GM23338 (cell line): ENCODE measurements around the gene C12orf43. TPM values are rescaled to one million over a fixed set of nuclear protein-coding genes. Genes with fewer than 3 reads are reported as not detected.

Source experiments
- ATAC-seq: fragments of 200-7000 bp; cut with Tn5 transposase; 3 replicates; pipeline ENCODE4 v1.9.1; 2020
- DNase-seq: peaks from one replicate; pipeline ENCODE4 v3.0.0-alpha.2; 2015; ENCODE audit warnings: low spot score
- H2AFZ ChIP-seq: fragments of 200-600 bp; sonication (generic); 2 replicates; pipeline ENCODE4 v1.8.0; 2016; ENCODE audit warnings: antibody characterized with exemption, mild to moderate bottlenecking, moderate library complexity
- H3F3A ChIP-seq: fragments of 200-600 bp; sonication (generic); replicated peaks from 2 replicates; pipeline ENCODE4 v1.8.0; 2017; ENCODE audit warnings: antibody characterized with exemption, mixed run types, low read depth
- H3K27ac ChIP-seq: fragments of 200-600 bp; sonication (generic); 2 replicates; pipeline ENCODE4 v1.6.1; 2016; ENCODE audit warnings: low read depth
- H3K27me3 ChIP-seq: fragments of 200-600 bp; sonication (generic); 2 replicates; pipeline ENCODE4 v1.8.0; 2016; ENCODE audit warnings: mild to moderate bottlenecking, mixed run types, moderate library complexity; ENCODE audit not compliant: insufficient read depth
- H3K36me3 ChIP-seq: fragments of 200-600 bp; sonication (generic); 2 replicates; pipeline ENCODE4 v1.8.0; 2016; ENCODE audit warnings: mild to moderate bottlenecking; ENCODE audit not compliant: insufficient read depth
- H3K4me1 ChIP-seq: fragments of 200-600 bp; sonication (generic); 2 replicates; pipeline ENCODE4 v1.8.0; 2016; ENCODE audit warnings: mild to moderate bottlenecking, moderate library complexity; ENCODE audit not compliant: insufficient read depth
- H3K4me2 ChIP-seq: fragments of 200-600 bp; sonication (generic); 2 replicates; pipeline ENCODE4 v1.7.1; 2017; ENCODE audit warnings: mixed run types
- H3K4me3 ChIP-seq: fragments of 200-600 bp; sonication (generic); 2 replicates; pipeline ENCODE4 v1.6.1; 2016; ENCODE audit warnings: mixed run types
- H3K79me2 ChIP-seq: fragments of 200-600 bp; sonication (generic); replicated peaks from 2 replicates; pipeline ENCODE4 v1.8.0; 2017; ENCODE audit warnings: mild to moderate bottlenecking; ENCODE audit not compliant: insufficient read depth
- H3K9me2 ChIP-seq: fragments of 200-600 bp; sonication (generic); 2 replicates; pipeline ENCODE4 v1.8.0; 2017; ENCODE audit not compliant: insufficient read depth
- H4K20me1 ChIP-seq: fragments of 200-600 bp; sonication (generic); replicated peaks from 2 replicates; pipeline ENCODE4 v1.8.0; 2017; ENCODE audit warnings: mild to moderate bottlenecking; ENCODE audit not compliant: insufficient read depth
- H3K27ac Mint-ChIP-seq: 2 replicates; pipeline ENCODE4 v1.8.0; 2020; ENCODE audit warnings: inconsistent platforms, mild to moderate bottlenecking, moderate library complexity, mixed read lengths
- H3K27me3 Mint-ChIP-seq: 3 replicates; pipeline ENCODE4 v1.8.0; 2022; ENCODE audit warnings: low read depth, mild to moderate bottlenecking, moderate library complexity, mixed read lengths, inconsistent platforms; ENCODE audit not compliant: insufficient read depth, poor library complexity
- H3K36me3 Mint-ChIP-seq: 3 replicates; pipeline ENCODE4 v1.8.0; 2021; ENCODE audit warnings: low read depth, mild to moderate bottlenecking, inconsistent platforms, moderate library complexity, mixed read lengths
- H3K4me1 Mint-ChIP-seq: 3 replicates; pipeline ENCODE4 v1.8.0; 2020; ENCODE audit warnings: mild to moderate bottlenecking, inconsistent platforms, mixed read lengths
- H3K4me3 Mint-ChIP-seq: 3 replicates; pipeline ENCODE4 v1.8.0; 2021; ENCODE audit warnings: moderate library complexity, mild to moderate bottlenecking, inconsistent platforms, mixed read lengths
- H3K9me3 Mint-ChIP-seq: 3 replicates; pipeline ENCODE4 v1.8.0; 2020; ENCODE audit warnings: moderate library complexity, mild to moderate bottlenecking, inconsistent platforms, mixed read lengths
- CREB1 ChIP-seq: fragments of 250-450 bp; sonication (Bioruptor Pico); IDR thresholded peaks from 2 replicates; pipeline ENCODE4 v1.5.0; 2020; ENCODE audit warnings: low read depth, mild to moderate bottlenecking, moderate library complexity
- EZH2 ChIP-seq: fragments of 200-600 bp; sonication (generic); IDR thresholded peaks from one replicate; pipeline ENCODE4 v1.8.0; 2017; ENCODE audit warnings: antibody characterized with exemption, mild to moderate bottlenecking, low read depth; ENCODE audit not compliant: unreplicated experiment
- EZH2phosphoT487 ChIP-seq: fragments of 200-600 bp; sonication (generic); IDR thresholded peaks from one replicate; pipeline ENCODE4 v1.8.1; 2018; ENCODE audit warnings: antibody characterized with exemption; ENCODE audit not compliant: unreplicated experiment
- JUNB ChIP-seq: IDR thresholded peaks from one replicate; pipeline ENCODE4 v1.6.1; 2016; ENCODE audit warnings: antibody characterized with exemption; ENCODE audit not compliant: unreplicated experiment
- NANOG ChIP-seq: IDR thresholded peaks from 2 replicates; pipeline ENCODE4 v1.6.1; 2016; ENCODE audit warnings: antibody characterized with exemption, borderline replicate concordance
- POLR2AphosphoS5 ChIP-seq: IDR thresholded peaks from 2 replicates; pipeline ENCODE4 v1.6.1; 2016; ENCODE audit warnings: antibody characterized with exemption, low read depth
- STAT1 ChIP-seq: IDR thresholded peaks from one replicate; pipeline ENCODE4 v1.6.1; 2016; ENCODE audit warnings: antibody characterized with exemption; ENCODE audit not compliant: unreplicated experiment
- polyA plus RNA-seq: library from polyadenylated mRNA; unstranded; fragments of >200 nt; fragmentation: Nextera tagmentation; extraction: Ambion mirVana; gene quantifications from 2 replicates; pipeline ENCODE4 v1.2.1, GENCODE V29; 2016
- total RNA-seq: library from RNA; depleted of rRNA; stranded (reverse); fragments of >200 nt; shearing (Covaris generic); gene quantifications from 2 replicates; pipeline ENCODE4 v1.2.3, GENCODE V29; 2014
- TF ChIP-seq, protein P1 (sequence below), 2 experiments: fragments of 200-600 bp in 1 of 2; sonication (generic) in 1 of 2; conservative IDR thresholded peaks; 2 replicates each; pipeline versions ENCODE4 v1.5.1 to v1.6.1; 2016 to 2017; ENCODE audit warnings: antibody characterized with exemption in 2 of 2, low read depth in 2 of 2, mild to moderate bottlenecking in 2 of 2, moderate library complexity in 1 of 2
- TF ChIP-seq, protein P2 (sequence below): IDR thresholded peaks from 2 replicates; pipeline ENCODE4 v1.6.1; 2016; ENCODE audit warnings: antibody characterized with exemption

The C12orf43 gene
- total and polyA plus RNA-seq, 2 experiments from 2014 or later, result 15.2 to 20.7 TPM

DNA sequence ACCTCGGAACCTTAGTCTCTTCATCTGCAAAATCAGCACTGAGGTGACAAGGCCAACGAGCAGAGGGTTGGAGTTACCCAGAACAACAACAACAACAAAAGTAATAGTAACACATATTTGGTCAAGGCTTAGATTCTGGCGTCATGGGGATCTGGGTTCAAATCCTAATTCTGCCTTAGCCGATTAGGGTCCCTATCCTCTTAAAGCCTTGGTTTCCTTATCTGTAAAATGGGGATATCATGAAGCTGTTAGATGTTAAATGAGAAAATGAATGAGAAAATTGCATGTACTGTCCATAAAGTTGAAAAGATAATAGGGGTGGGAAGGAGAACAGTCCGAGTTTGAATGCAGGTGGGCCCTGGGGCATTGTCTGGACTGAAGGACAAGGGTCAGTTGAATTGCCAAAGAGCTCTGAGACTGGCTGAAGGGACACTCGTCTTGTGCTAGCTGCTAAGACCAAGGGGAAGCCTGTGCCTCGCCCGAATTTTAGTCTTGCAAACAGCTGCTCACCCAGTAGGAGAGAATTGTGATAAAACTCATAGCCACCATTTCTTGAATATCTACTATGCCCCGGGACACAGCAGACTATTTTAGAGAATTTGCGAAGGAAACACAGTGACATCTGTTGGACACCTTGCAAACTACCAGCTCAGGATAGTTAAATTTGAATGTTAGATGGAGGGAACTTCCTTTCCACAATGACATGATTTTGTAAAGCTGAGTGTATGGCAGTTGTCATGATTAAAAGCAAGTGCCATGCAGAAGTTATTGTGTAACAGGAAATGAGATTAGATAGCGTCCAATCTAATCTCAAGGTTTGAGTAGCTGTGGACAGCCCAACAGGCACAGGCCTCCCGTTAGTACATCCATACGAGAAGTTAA lies 44.7 kb downstream of the C12orf43 start:
- Histone ChIP-seq H3K4me2 (no peak overlapping the region), H3K36me3 (no peaks in the 10 kb centered on the region), H3K79me2 (no peaks in the 10 kb centered on the region), H3F3A (0 out of 2 replicates have a peak, but pooled peaks cover 2% of the 10 kb centered on the region), H3K27me3 (no peaks in the 10 kb centered on the region), H3K9me2 (no peaks in the 10 kb centered on the region), H2AFZ (no peak overlapping the region), H3K4me1 (no peaks in the 10 kb centered on the region; the same call in 1 of the 2 replicates), H4K20me1 (no peaks in the 10 kb centered on the region), H3K27ac (no peak overlapping the region), H3K4me3 (no peak overlapping the region)
- Mint-ChIP-seq H3K27ac (no peak overlapping the region), H3K36me3 (no peaks in the 10 kb centered on the region), H3K4me1 (peaks cover 16% of the 10 kb centered on the region), H3K9me3 (no peaks in the 10 kb centered on the region), H3K4me3 (no peak overlapping the region), H3K27me3 (peaks cover 8% of the 10 kb centered on the region)
- TF ChIP-seq EZH2, result no peak
- TF ChIP-seq EZH2phosphoT487, result no peak
- TF ChIP-seq, protein P1, sequence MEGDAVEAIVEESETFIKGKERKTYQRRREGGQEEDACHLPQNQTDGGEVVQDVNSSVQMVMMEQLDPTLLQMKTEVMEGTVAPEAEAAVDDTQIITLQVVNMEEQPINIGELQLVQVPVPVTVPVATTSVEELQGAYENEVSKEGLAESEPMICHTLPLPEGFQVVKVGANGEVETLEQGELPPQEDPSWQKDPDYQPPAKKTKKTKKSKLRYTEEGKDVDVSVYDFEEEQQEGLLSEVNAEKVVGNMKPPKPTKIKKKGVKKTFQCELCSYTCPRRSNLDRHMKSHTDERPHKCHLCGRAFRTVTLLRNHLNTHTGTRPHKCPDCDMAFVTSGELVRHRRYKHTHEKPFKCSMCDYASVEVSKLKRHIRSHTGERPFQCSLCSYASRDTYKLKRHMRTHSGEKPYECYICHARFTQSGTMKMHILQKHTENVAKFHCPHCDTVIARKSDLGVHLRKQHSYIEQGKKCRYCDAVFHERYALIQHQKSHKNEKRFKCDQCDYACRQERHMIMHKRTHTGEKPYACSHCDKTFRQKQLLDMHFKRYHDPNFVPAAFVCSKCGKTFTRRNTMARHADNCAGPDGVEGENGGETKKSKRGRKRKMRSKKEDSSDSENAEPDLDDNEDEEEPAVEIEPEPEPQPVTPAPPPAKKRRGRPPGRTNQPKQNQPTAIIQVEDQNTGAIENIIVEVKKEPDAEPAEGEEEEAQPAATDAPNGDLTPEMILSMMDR (conservative IDR thresholded peaks at IDR 0.05; ENCODE audit: low read depth in 2 of 2), result peak; percentile 78 to 87
- no peak for TF ChIP-seq POLR2AphosphoS5
- DNase-seq (peak; percentile 78), ATAC-seq (peak; percentile 58)

DNA sequence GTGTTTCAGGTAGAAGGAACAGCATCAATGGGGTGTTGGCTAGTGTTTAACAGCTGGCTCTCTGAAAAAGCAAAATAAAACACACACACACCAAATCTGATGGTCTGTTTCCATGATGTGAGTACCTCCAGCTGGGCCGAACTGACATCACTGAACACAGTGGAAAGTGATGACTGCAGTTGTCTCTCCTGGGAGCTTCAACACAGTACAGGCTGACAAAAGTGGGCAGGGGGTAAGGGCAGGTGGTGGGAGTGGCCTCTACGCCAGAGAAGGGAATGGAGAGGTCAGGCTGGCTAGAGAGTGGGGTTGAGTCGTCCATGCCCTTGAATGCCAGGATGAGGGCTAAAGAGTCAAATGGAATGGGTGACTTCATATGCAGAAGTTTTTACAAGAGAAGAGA lies 46.0 kb downstream of the C12orf43 start:
- Mint-ChIP-seq H3K9me3 (no peaks in the 10 kb centered on the region), H3K4me1 (peaks cover 16% of the 10 kb centered on the region), H3K27ac (no peak overlapping the region), H3K27me3 (peaks cover 8% of the 10 kb centered on the region), H3K36me3 (no peaks in the 10 kb centered on the region), H3K4me3 (no peak overlapping the region)
- ATAC-seq, result no peak
- no peak overlapping the region for H3K4me3 ChIP-seq
- TF ChIP-seq JUNB, result no peak
- TF ChIP-seq STAT1, result no peak
- no peaks in the 10 kb centered on the region; the same call in 1 of the 2 replicates for H3K4me1 ChIP-seq
- H3K4me2 ChIP-seq, result no peak overlapping the region
- H3K9me2 ChIP-seq, result no peaks in the 10 kb centered on the region
- H3K27me3 ChIP-seq, result no peaks in the 10 kb centered on the region
- no peaks in the 10 kb centered on the region for H3K79me2 ChIP-seq
- H3K36me3 ChIP-seq, result no peaks in the 10 kb centered on the region
- H4K20me1 ChIP-seq, result no peaks in the 10 kb centered on the region
- no peak overlapping the region for H3K27ac ChIP-seq
- 0 out of 2 replicates have a peak, but pooled peaks cover 2% of the 10 kb centered on the region for H3F3A ChIP-seq
- no peak for DNase-seq
- no peak overlapping the region for H2AFZ ChIP-seq

DNA sequence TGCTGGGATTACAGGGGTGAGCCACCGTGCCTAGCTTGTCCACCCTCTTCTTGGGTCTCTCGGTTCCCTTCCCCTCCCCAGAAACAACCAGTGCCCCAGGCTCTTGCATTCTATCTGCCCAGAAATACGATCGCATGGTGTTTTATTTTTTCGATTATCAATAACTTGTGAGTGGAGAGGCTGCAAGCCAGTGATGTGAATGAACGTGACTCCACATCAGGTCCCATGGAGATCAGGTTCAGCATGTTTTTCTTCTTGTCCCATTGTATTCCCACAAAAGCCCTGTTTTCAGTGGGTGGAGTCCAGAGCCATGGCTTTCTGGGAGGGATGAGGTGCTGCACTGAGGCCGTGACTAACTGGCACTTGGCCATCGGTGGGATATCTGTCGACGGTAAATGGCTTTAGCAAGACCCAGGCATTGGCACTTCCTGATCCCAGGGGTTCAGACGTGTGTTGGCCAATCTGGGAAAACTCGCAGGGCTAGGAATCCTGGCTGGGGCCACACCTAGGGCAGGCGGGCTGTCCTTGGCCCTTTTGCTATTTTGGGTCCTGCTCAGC lies 50.7 kb downstream of the C12orf43 start:
- H3K4me3 ChIP-seq, result no peak overlapping the region
- H3K79me2 ChIP-seq, result no peaks in the 10 kb centered on the region
- no peaks in the 10 kb centered on the region for H3K36me3 ChIP-seq
- no peak overlapping the region for H3K4me3 Mint-ChIP-seq
- H3K9me3 Mint-ChIP-seq, result no peaks in the 10 kb centered on the region
- no peaks in the 10 kb centered on the region for H3K36me3 Mint-ChIP-seq
- 0 out of 2 replicates have a peak, but pooled peaks cover 2% of the 10 kb centered on the region for H3F3A ChIP-seq
- peak; percentile 45 for ATAC-seq
- H3K27ac Mint-ChIP-seq, result no peak overlapping the region
- H3K4me1 Mint-ChIP-seq, result peaks cover 3% of the 10 kb centered on the region
- no peaks in the 10 kb centered on the region for H3K9me2 ChIP-seq
- no peaks in the 10 kb centered on the region for H3K27me3 ChIP-seq
- no peak overlapping the region for H3K4me2 ChIP-seq
- H4K20me1 ChIP-seq, result no peaks in the 10 kb centered on the region
- no peaks in the 10 kb centered on the region for H3K4me1 ChIP-seq
- H3K27me3 Mint-ChIP-seq, result no peaks in the 10 kb centered on the region
- H3K27ac ChIP-seq, result no peak overlapping the region
- DNase-seq, result peak; percentile 14
- H2AFZ ChIP-seq, result peak overlapping the region; percentile 59
- TF ChIP-seq EZH2, result no peak
- TF ChIP-seq, protein P1 (conservative IDR thresholded peaks at IDR 0.05; ENCODE audit: low read depth in 2 of 2), result no peak
- TF ChIP-seq, protein P2, sequence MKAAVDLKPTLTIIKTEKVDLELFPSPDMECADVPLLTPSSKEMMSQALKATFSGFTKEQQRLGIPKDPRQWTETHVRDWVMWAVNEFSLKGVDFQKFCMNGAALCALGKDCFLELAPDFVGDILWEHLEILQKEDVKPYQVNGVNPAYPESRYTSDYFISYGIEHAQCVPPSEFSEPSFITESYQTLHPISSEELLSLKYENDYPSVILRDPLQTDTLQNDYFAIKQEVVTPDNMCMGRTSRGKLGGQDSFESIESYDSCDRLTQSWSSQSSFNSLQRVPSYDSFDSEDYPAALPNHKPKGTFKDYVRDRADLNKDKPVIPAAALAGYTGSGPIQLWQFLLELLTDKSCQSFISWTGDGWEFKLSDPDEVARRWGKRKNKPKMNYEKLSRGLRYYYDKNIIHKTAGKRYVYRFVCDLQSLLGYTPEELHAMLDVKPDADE, result no peak
- TF ChIP-seq NANOG, result no peak
- TF ChIP-seq EZH2phosphoT487, result no peak
- no peak for TF ChIP-seq CREB1 (CRISPR knock-in tag)
